NCI-H1694 treated with DMSO at 0.1 percent for 48 hours (cell line): ENCODE data around the gene GPR37L1.
"Not testable (repeated sequence)": the region's sequence is repeated elsewhere in the genome, so short reads cannot be mapped to it uniquely, and the experiment has no call there.

Experiments
- DNase-seq: peaks from one replicate; lab custom pipeline; 2025; lab: John Stamatoyannopoulos, UW

Gene GPR37L1

DNA sequence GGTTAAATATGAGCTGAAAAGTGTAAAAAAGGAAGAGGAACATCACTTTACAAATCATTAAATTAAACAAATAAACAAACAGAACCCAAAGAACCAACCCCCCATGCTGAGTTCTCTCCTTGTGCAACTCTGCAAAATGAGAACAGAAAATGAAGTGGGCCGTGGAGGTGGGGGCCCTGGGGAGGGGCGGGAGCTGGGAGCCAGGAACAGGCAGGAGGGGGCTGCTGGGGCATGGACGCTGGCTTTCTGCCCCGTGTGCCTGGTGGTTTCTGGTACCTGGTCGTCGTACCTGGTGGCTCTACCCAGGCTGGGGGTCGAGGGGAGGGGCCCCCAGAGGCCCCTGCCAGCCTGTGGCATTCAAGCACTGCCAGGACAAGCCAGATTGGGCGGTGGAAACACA is 10.8 kb downstream of the GPR37L1 start:
- DNase-seq: no peak

DNA sequence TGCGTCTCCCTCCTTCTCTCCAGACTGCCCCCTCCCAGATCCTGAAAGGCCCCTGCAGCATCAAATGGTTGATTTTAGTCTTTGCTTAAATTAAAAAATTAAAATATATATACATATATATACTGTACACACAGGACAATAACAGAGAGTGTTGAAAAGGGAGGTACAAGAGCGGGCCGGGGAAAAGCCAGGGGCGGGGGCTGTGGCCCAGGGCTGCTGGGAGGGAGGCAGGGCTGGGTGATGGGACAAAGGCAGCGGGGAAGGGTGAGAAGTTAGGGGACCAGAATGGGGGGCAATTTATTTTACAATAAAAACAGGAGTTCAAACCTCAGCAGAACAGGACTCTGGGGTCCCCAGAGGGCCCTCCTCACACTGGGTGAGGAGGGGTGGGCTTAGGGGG is 11.3 kb downstream of the GPR37L1 start:
- no peak for DNase-seq

DNA sequence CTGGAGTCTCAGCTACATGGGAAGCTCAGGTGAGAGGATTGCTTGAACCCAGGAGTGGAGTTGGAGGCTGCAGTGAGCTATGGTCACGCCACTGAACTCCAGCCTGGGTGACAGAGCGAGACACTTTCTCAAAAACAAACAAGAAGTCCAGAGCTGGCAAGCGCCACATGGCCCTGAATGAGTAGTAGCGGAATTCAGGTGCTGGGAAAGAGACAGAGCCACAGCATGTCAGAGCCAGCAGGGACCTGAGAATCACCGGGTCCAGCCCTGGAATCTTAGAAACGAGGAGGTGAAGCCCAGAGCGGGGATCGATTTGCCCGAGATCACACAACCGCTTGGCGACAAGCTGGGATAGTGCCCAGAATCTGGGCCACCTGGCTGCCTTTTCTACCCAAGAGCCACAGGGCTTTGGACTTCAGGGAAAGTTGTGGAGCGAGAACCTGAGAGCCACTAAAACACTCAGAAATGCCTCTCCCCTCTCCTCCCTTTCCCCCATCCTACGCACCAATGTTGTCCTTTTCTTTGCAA is 12.0 kb downstream of the GPR37L1 start:
- no peak for DNase-seq

DNA sequence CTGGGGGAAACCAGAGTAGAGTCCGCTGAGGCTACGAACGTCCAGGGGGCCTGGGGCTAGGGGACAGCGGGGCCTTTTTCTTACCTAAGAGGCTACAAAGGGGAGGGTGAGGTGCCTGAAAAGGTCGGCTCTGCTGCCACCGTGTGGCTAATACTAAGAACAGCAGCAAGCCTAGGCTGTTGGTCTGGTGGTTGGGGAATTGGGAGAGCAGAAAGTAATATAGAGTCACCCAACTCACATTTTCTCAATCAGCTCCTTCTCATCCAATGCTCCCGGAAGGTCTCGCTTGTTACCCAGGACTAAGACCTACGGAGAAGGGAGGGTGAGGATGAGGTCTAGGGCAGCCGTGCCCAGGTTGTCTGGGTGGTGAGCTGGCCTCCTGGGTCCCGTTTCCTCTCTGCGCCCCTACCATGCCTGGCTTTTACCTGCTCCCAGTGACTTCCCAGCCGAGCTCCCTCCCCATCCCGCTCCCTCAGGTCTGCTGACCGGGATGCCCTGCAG is 12.6 kb downstream of the GPR37L1 start:
- peak; percentile 68 for DNase-seq

DNA sequence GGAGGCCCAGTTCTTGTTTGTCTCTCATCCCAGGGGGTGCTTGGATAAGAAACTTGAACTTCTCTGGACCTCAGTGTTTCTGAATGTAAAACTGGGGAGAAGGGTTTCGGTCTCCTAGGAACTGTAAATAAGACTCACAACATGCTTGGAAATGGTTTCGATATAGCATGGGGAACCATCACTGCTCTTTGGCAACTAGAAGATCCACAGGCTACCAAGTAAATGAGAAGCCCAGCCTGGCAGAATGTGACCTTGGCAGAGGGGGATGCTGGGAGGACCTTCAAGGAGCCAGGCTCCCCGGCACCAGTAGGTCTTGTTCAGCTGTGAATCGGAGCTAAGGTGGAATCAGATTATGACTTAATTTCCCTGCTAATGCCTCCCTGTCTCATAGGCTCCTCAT is 18.1 kb downstream of the GPR37L1 start:
- no peak for DNase-seq

DNA sequence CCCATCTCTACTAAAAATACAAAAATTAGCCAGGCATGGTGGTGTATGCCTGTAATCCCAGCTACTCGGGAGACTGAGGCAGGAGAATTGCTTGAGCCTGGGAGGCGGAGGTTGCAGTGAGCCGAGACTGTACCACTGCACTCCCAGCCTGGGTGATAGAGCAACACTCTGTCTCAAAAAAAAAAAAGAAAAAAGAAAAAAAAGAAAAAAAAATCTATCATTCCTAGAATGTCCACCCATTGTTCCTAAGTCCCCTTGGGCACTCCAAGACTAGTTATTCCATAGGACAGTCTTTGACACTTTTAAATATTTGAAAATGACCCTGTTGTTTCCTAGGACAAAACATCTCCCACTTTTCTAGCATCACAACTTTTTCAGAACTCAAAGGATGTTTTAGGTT is 18.8 kb downstream of the GPR37L1 start:
- not testable (repeated sequence) for DNase-seq

DNA sequence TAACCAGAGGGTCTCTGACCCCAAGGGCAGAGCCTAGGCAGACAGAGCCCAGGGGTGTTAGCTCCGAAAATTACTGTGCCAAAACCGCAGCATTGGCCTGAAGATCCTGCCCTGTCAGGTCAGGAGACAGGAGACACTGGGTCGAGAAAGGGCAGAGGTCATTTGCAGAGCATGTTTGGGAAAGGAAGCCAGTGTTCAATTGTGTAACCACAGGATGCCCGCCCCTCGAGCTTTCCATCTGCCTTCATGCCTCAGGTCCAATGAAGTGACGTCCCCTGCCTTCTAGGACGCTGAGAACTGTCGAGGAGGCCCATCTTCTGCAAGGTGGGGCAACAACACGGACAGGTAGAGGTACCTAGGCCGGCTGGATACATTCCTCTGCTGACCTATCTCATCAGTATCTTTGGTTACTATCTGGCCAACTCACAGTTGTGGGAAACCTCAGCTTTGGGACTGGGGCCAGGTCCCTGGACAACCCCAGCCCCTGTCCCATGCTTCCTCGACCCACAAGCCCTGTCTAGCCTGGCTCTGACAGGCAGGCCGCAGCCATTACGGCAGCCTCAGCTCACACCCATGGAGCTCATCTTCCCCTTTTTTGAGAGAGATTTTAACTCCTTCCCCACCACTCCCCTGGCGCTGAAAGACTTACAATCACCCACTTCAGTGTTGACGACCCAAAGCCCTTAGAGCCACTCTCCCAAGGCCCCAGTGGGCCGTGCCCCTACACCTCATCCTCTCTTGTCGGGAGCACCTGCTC is 20.5 kb downstream of the GPR37L1 start:
- DNase-seq: no peak

DNA sequence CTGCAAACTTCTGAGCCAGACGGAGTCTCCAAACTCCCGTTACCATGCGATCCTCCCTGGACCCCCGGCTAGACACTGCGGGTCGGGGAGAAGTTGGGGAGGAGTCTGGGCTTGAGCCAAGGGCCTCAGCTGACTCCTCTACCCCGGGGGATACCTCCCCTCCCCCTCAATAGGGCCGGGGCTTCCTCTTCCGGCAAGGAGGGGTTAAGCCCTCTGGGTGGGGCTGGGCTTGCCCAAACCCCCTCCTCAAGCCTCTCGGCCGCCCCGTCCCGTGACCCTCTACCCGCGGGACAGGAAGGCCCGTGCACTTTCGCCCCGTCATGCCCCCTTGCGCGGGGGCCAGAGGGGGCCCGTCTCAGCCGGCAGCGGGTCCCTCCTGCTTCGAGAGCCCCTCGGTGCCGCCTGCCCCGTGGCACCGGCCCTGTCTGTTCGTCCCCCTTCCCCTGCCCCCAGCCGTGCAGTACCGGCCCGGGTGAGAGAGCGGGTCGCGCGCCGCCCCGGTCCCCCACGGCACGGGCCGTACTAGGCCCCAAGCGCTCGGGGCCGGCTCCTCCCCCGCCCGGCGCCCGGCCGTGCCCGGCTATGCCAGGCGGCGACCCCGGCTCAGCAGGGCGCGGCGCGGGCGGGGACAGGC is 21.2 kb downstream of the GPR37L1 start:
- DNase-seq: no peak

DNA sequence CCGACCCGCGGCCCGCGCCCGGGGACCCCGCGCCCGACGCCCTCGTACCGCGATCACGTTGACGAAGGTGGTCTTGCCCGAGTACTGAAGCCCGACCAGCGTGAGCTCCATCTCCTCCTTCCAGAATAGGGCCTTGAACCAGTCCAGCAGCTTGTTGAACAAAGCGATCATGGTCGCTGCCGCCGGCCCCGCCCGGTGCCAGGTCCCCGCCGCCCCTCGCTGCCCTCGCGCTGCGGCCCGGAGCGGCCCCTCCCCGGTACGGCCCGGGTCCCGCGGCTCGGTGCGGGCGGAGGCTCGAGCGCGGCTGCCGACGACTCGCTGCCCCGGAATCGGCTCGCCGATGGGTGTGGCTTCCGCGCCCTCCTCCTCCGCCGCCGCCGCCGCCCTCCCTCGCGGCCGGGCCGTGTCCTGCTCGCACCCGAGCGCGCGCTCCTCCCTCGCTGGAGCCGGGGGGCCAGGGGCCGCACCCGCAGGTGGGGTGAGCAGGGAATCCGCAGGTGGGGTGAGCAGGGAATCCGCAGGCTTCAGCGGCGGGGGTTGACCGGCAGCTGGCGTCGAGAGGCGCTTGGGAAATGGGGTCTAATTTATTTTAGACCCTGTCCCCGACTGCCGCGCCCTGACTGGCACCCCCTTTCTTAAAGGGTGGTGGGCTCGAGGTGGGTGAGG is 21.8 kb downstream of the GPR37L1 start, which contains the start of gene ARL8A:
TSS of gene ARL8A (minus strand) at position 336 of the 666 bp plus-strand sequence. CDS start at position 171, 165 bp downstream.
- peak; percentile 19 for DNase-seq

DNA sequence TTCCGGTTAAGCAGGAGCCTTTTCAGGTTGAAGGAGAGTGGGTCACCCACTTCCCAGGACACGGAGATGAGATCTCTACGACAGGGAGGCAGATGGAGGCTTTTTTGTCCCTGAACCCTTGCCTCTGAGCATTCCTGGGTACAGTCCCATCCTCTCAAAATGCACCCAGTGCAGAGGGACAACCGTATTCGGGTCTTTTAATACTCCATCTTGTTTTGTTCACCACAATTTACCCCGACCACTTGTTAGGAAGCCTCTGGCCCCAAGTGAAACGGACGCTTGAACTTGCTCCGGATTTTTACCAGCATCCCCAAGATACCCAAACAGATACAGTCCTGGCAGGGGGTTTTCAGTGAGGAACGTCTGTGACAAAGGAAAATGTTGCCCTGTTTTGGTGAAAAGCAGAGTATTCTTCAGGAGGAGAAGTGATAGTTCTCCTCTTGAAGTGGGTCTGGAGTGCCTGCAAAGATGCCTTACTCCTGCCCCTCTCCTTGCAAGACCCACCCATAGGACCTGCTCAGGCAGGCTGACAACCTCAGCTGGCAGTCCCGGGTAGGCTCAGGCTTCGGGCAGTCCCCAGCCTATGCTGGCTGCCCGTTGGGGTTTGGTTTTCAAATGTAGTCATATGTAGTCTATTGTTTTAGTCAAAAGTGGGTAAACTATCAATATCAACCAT is 22.5 kb downstream of the GPR37L1 start:
- peak; percentile 9 for DNase-seq

DNA sequence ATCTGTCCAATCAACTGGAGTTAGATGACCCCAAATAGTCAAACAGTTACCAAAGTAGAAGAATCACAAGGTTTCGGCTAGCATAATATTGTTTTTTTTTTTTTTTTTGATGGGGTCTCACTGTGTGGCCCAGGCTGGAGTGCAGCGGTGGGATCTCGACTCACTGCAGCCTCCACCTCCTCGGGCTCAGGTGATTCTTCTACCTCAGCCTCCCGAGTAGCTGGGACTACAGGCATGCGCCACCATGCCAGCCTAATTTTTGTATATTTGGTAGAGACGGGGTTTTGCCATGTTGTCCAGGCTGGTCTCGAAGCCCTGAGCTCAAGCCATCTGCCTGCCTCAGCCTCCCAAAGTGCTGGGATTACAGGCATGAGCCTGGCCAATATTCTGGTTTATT is 23.0 kb downstream of the GPR37L1 start:
- DNase-seq: not testable (repeated sequence)

DNA sequence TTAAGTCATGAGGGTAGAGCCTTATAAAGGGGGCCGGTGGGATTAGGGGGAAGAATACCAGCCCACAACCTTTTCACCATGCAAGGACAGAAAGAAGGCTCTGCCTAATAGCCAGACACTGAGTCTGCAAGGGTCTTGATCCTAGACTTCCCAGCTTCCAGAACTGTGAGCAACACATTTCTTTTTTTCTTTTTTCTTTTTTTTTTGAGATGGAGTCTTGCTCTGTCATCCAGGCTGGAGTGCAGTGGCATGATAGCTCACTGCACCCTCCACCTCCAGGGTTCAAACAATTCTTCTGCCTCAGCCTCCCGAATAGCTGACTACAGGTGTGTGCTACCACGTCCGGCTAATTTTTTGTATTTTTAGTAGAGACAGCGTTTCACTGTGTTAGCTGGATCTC is 23.6 kb downstream of the GPR37L1 start:
- DNase-seq: no peak

DNA sequence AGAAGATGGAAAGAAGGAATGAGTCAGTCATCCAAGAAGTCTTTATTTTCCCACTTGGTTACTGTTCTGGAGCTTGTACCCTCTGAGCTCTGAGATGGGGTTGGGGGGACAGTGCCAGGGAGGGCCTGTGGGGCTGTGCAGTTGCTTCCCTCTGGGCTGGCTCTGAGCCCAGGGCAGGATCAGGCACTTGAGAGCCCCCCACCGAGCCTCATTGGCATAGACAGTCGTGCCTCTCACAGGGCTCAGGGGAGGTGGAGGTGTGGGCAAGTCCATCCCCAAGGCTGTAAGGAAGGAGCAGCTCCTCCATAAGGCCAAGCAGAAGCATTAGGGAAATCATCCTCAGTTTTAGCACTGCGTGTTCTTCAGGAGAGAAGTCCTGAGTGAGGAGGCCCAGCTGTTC is 24.3 kb downstream of the GPR37L1 start:
- no peak for DNase-seq

DNA sequence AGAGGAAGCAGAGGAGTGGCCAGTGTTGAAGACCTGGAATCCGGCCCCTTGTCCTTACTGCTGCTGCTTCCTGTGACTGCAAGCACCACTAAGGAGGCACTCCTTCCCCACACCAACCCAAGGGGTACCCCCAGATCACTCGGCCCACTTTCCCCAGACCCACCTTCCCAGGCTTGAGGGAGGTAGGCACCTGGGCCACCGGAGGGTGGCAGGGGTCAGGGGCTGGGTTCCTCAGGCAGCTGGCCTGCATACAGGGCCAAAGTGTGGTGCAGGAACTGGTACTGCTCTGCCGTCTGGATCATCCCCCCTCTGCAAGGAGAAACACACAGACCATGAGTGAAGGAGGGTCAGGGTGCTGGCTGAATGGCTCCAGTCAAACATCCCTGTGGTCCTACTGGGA is 25.7 kb downstream of the GPR37L1 start:
- DNase-seq: no peak

DNA sequence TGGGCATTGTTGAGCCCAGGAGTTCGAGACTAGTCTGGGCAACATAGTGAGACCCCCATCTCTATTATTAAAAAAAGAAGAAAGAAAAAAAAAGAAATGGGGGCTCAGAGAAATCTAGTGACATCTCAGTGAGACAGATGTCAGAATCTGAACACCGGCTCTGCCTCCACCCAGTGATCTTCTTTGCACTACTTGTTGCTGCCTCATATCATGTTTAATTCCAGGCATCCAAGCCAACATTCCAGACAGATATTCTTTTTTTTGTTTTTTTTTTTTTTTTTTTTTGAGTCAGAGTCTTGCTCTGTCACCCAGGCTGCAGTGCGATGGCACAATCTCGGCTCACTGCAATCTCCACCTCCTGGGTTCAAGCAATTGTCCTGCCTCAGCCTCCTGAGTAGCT is 26.8 kb downstream of the GPR37L1 start:
- DNase-seq: no peak

DNA sequence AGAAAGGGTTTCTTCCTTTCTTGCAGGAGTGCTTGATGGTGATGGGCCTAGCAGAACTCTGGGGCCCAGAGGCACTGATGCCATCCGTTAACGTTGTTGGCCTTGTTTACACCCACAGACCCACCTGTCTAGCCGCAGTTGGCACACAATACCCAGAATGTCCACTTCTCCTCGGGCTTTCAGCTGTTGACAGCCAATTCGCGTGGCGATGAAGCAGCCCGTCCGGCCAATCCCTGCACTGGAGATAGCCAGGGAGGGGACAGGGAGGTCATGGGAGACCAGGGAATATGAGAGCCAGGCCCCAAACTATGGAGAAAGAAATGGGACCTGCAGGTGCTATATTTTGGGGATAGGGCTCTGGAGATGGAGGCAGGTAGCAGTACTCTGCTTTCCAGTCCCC is 27.5 kb downstream of the GPR37L1 start:
- no peak for DNase-seq

DNA sequence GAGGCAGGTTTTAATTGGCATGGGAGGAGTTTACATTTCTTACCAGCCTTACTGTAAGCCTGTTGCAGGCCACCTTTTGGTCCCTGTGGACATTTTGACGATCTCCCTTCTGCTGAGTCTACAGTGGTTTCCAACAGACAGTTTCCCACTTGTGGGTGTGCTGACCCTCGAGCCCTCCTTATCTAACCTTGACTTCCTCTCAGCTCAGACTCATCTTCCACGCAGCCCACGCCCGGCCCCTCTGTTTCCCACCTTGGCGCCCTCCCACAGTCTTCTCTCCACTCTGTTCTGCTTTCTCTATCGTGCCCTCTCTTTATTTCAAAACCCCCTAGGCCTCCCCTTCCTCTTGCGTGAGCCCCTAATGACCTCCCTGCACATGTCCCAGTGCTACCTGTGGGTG is 27.9 kb downstream of the GPR37L1 start:
- DNase-seq: no peak

DNA sequence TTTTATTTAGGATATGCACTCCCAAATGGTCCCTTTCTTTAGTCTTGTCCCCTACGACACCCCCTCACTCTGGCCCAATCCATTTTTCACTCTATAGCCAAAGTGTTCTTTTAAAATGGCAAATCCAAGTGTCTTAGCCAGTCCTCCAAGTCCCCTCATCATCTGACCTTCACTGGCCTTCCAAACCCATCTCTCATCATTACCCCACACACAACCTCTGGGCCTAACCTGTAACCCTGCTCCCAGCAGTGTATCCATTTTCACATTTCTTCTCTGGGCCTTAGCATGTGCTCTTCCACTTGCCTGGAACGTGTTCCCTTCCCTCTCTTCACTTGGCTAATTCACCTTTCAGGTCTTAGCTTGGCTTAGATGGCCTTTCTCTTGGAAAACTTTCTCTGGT is 28.3 kb downstream of the GPR37L1 start:
- no peak for DNase-seq

DNA sequence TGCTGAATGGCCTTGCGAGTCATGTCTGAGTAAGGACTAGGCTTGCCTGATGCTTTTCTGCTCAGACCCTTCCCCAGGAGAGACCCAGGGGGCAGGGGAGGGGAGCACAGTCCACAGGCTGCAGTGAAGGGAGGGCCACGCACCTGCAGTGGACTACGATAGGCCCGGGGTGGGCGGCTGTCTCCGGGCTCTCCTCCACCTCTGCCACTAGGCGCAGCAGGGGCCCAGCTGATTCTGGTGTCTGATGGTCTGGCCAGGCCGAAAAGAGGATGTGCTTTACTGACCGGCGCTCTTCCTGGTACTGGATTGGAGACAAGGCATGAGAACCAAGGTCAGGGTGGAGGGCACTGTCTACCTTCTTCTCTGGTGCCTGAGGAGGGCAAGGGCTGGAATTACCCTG is 29.7 kb downstream of the GPR37L1 start:
- no peak for DNase-seq

DNA sequence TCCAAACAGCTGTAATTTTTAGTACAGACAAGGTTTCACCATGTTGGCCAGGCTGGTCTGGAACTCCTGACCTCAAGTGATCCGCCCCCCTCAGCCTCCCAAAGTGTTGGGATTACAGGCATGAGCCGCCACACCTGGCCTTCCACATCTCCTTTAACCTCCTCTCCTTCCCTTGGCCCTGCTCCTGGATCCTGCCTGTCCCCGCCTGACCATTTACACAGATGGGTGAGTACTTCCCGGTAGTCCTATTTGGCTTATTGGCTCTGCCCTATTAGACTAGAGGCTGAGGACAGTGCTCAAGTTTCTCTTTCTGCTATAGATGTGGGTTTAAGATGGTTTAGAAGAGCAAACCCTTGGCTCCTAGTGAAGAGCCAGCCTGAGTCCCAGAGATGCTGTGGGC is 30.6 kb downstream of the GPR37L1 start:
- DNase-seq: no peak

DNA sequence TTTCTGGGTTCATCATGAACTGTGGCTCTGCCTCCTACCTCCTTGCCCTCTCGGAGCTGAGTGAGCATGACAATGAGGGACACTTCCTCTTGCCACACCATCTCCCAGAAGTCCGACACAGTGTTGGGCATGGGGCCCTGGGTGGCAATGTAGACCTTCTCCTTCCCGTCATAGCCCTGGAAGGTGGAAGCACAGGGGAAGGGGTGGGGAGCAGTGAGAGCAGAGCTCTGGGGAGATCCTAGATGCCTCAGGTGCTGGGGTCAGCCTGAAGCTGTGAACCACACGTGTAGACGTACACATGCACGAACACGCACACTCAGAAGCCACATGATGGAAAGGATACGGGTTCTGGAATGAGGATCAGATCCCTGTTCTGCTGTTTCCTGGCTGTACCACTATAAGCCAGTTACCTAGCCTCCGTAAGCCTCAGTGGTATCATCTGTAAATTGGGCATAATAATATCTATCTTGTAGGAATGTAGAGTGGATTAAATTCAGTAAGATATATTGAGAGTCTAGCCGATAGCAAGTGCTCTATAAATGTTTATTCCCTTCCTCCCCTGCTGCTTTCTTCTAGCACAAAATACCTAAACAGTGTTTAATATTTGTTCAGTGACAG is 31.5 kb downstream of the GPR37L1 start:
- no peak for DNase-seq
